Kidney (tissue), 14 donors: Measurements from ENCODE around the gene NEURL2. TPM values are rescaled to one million over a fixed set of nuclear protein-coding genes. Genes with fewer than 3 reads are reported as not detected.
A peak's percentile ranks its signal among the peaks of the same experiment; 100 is the strongest.

Experiments
- DNase-seq, 5 donors: peaks; one replicate each; pipeline ENCODE4 v3.0.0-alpha.2; 2013 to 2020
- FAIRE-seq: peaks from 2 replicates; lab custom pipeline; 2012; peaks lifted over from hg19 to GRCh38; lab: Jason Lieb, UNC
- H3K27ac ChIP-seq, 2 donors: one replicate each; pipeline ENCODE4 v1.7.0; 2013; ENCODE audit warnings: low read depth in 2 of 2, low read length in 2 of 2, inconsistent platforms in 1 of 2
- H3K27me3 ChIP-seq: one replicate; pipeline ENCODE4 v1.7.1; 2013; ENCODE audit warnings: low read length, inconsistent platforms; ENCODE audit not compliant: control insufficient read depth, insufficient read depth
- H3K36me3 ChIP-seq, 3 donors: one replicate each; pipeline versions ENCODE4 v1.7.0 to v1.7.1; 2013; ENCODE audit warnings: low read length in 3 of 3, control low read depth in 1 of 3, inconsistent platforms in 1 of 3; ENCODE audit not compliant: insufficient read depth in 3 of 3, control insufficient read depth in 2 of 3
- H3K4me1 ChIP-seq, 3 donors: one replicate each; pipeline versions ENCODE4 v1.7.0 to v1.7.1; 2013; ENCODE audit warnings: low read length in 3 of 3, inconsistent platforms in 1 of 3, low read depth in 1 of 3; ENCODE audit not compliant: control insufficient read depth in 2 of 3, insufficient read depth in 2 of 3
- H3K4me3 ChIP-seq, 3 donors: one replicate each; pipeline versions ENCODE4 v1.7.0 to v1.8.1; 2013; ENCODE audit warnings: low read length in 3 of 3, control low read depth in 1 of 3, inconsistent platforms in 1 of 3
- H3K9ac ChIP-seq, 3 donors: one replicate each; pipeline versions ENCODE4 v1.7.0 to v1.7.1; 2013; ENCODE audit warnings: low read length in 3 of 3, control low read depth in 1 of 3, inconsistent platforms in 1 of 3
- H3K9me3 ChIP-seq, 3 donors: one replicate each; pipeline versions ENCODE4 v1.7.0 to v1.7.1; 2013; ENCODE audit warnings: low read length in 3 of 3, control low read depth in 1 of 3, inconsistent platforms in 1 of 3; ENCODE audit not compliant: control insufficient read depth in 2 of 3, insufficient read depth in 1 of 3
- intact Hi-C: fragments of 100-400 bp; cut with DNase I; formaldehyde crosslinking; loops from one replicate; pipeline ENCODE4 v1.11.1; 2022
- polyA plus RNA-seq: library from polyadenylated mRNA; stranded (reverse); fragments of 350-450 nt; fragmentation: Illumina TruSeq; extraction: RNeasy Lipid Tissue Mini Kit (QIAGEN cat#74804); gene quantifications from one replicate; pipeline ENCODE4 v1.2.3, GENCODE V29; 2014; ENCODE audit warnings: low read depth, low replicate concordance; ENCODE audit not compliant: insufficient read depth
- total RNA-seq: library from RNA; stranded (reverse); fragmentation: NEBNext Ultra II Directional; extraction: Animal tissue kit (Norgen Biotek cat#: 25700); gene quantifications from one replicate; pipeline ENCODE4 v1.2.1, GENCODE V29; 2021
- TF ChIP-seq, protein P1 (sequence below): IDR thresholded peaks from 3 replicates; pipeline ENCODE4 v1.5.1; 2012; ENCODE audit warnings: mild to moderate bottlenecking, moderate library complexity, borderline replicate concordance; ENCODE audit not compliant: insufficient read depth; ENCODE audit errors: extremely low read depth
- donor health status: control.
- donor health status: control.
- donor health status: control.
- donor health status: control.
- donor health status: control.
- donor health status: DM: yes; HTN: yes; CAD: no.
- donor health status: Normal renal cell carcinoma (clear cell type).

Gene NEURL2
- total and polyA plus RNA-seq, 2 donors from 2014 or later: 27.5 to 37.3 TPM

GRCh38 chr20:45920462-45921336 is 29.7 kb upstream of the NEURL2 start:
- intact Hi-C loops: no loop called here
- peaks cover 0 to 19% (median 12%) of the 10 kb centered on the region in 3 donors for H3K4me1 ChIP-seq
- H3K9ac ChIP-seq: peak overlapping the region in 1 of 3 donors; percentile 16
- TF ChIP-seq, protein P1, sequence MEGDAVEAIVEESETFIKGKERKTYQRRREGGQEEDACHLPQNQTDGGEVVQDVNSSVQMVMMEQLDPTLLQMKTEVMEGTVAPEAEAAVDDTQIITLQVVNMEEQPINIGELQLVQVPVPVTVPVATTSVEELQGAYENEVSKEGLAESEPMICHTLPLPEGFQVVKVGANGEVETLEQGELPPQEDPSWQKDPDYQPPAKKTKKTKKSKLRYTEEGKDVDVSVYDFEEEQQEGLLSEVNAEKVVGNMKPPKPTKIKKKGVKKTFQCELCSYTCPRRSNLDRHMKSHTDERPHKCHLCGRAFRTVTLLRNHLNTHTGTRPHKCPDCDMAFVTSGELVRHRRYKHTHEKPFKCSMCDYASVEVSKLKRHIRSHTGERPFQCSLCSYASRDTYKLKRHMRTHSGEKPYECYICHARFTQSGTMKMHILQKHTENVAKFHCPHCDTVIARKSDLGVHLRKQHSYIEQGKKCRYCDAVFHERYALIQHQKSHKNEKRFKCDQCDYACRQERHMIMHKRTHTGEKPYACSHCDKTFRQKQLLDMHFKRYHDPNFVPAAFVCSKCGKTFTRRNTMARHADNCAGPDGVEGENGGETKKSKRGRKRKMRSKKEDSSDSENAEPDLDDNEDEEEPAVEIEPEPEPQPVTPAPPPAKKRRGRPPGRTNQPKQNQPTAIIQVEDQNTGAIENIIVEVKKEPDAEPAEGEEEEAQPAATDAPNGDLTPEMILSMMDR: no peak
- no peaks in the 10 kb centered on the region for H3K27me3 ChIP-seq
- H3K36me3 ChIP-seq: no peaks in the 10 kb centered on the region
- H3K4me3 ChIP-seq: no peak overlapping the region
- no peaks in the 10 kb centered on the region for H3K9me3 ChIP-seq
- H3K27ac ChIP-seq: peak overlapping the region; percentile 16 to 86
- FAIRE-seq (no peak), DNase-seq (no peak)

- H3K27me3 ChIP-seq: no peaks in the 10 kb centered on the region
- TF ChIP-seq, protein P1: no peak
- H3K9me3 ChIP-seq: no peaks in the 10 kb centered on the region
- H3K4me3 ChIP-seq: no peak overlapping the region
- H3K27ac ChIP-seq: peak overlapping the region; percentile 29 to 86
- H3K4me1 ChIP-seq: peaks cover 0 to 16% (median 8%) of the 10 kb centered on the region in 3 donors
- H3K36me3 ChIP-seq: no peaks in the 10 kb centered on the region
- peak; percentile 66 to 95 (median 78) for DNase-seq
- FAIRE-seq: no peak
- H3K9ac ChIP-seq: peak overlapping the region in 1 of 3 donors; percentile 16
- intact Hi-C loops: no loop called here
These were observed 28.8 kb upstream of the NEURL2 start for GRCh38 chr20:45919542-45920399.

- TF ChIP-seq, protein P1: no peak
- DNase-seq: no peak
- H3K9ac ChIP-seq: no peak overlapping the region
- H3K36me3 ChIP-seq: no peaks in the 10 kb centered on the region
- H3K4me1 ChIP-seq: peaks cover 0 to 15% (median 6%) of the 10 kb centered on the region in 3 donors
- no peak overlapping the region for H3K4me3 ChIP-seq
- H3K9me3 ChIP-seq: no peaks in the 10 kb centered on the region
- H3K27me3 ChIP-seq: no peaks in the 10 kb centered on the region
- intact Hi-C loops: no loop called here
- no peak for FAIRE-seq
- H3K27ac ChIP-seq: peak overlapping the region; percentile 51 to 86
These were observed 27.9 kb upstream of the NEURL2 start for GRCh38 chr20:45918779-45919537.
